Activated CD4-positive, alpha-beta T cell treated with anti-CD3 and anti-CD28 coated beads for 4 hours (primary cell): ENCODE measurements around the gene SAMD3.
"Not testable (repeated sequence)": the region's sequence is repeated elsewhere in the genome, so short reads cannot be mapped to it uniquely, and the experiment has no call there.

Source experiments
- DNase-seq, 2 donors: peaks; one replicate each; pipeline ENCODE4 v3.0.0-alpha.2; 2020

SAMD3 gene

DNA sequence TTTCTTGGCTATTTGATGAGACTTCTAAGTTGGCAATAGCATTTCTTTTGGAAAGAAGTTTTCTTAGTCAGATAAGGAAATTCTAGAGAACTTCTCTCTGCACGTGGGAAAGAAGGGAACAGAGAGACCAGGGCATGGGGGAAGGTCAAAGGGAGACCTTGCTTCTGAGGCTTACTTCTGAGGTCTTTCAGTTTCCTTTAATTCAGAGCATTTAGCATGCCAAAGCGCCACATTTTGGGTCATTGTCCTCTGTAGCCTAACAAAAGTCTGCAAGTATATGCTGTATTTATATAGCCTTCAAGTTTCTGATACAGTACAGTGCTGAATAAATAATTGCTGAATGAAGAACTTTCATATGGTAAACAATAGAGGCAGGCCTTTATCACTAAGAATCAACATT is 95.6 kb downstream of the SAMD3 start:
- DNase-seq = no peak

DNA sequence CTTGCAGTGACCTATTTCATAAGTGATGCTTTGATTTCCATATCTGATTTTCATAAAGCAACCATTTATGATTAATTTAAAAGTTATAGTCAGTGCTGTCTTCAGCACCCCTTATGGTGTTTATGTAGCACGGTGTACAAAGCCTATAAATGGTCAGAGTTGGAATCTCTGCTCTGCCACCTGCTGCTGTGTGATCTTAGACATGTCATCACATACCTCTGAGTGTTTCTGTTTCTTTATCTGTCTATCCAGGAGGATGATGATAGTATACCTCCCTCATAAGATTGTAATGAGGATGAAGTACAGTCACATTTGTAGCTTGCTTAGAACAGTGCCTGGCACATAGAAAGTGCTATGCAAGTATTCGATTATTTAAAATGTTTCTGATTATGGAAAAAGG is 100.5 kb downstream of the SAMD3 start:
- no peak for DNase-seq

DNA sequence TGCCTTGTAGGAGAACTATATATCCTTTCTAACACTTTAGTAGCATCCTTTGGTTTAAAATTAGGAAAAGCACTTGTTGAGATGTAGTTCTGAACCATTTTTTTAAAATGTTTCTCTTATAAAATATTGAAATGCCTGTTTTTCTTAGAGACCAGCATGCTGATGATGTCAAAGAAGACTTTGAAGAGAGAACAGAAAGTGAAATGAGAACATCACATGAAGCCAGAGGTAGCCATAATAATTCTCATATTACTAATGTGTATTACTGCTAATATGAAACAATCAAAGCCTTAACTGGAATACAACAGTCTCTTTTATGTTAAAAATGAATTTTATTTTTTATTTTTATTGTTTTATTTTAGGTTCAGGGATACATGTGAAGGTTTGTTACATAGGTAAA is 102.0 kb downstream of the SAMD3 start:
- no peak for DNase-seq

DNA sequence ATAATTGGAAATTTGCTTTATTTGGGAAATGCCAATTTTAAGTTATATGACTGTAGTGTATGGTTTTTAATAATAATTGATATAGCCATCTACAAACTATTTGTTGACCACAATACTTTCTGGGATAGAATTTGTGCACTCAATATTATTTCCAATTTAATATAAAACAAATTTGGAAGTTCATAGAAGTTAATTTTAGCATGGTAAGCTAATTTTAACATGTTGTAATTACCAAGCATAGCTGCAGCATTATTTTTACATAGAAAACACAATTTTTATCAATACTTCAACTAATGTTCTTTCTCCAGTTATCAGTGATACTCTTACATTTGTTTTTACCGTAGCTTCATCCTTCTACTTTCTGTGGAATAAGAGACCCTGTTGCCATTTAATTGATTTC is 103.5 kb downstream of the SAMD3 start:
- DNase-seq = no peak

DNA sequence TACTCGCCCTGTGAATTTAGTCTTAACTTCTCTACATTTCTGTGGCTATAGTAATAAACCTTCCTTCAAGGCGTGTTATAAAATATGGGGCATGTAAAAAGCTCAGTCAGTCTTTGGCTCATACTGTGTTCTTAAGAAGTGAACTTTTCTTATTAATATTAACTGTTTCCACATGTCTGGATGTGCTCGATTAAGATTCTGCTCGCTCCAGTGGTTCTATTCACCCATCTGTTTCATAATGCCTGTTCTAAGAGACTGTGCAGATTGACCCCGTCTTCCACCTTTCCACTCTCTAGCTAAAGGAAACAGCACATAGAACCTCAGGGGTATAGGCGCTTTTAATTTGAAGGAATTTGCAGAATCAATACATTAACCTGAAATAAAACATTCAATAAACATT is 104.5 kb downstream of the SAMD3 start:
- no peak for DNase-seq

DNA sequence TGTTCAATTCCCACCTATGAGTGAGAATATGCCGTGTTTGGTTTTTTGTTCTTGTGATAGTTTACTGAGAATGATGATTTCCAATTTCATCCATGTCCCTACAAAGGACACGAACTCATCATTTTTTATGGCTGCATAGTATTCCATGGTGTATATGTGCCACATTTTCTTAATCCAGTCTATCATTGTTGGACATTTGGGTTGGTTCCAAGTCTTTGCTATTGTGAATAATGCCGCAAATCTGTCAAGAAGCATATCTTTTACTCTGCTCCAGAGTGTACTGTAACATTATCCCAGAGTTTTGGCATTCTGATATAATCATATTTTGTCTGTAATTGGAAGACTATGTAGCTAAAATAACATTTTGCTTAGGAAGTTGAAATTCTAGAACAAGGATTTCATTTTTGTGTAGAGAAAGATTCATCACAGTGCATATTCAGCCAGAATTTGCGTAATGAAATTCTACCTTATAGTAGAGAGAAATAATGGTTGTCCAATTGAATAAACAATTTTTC is 105.5 kb downstream of the SAMD3 start:
- DNase-seq = not testable (repeated sequence)

DNA sequence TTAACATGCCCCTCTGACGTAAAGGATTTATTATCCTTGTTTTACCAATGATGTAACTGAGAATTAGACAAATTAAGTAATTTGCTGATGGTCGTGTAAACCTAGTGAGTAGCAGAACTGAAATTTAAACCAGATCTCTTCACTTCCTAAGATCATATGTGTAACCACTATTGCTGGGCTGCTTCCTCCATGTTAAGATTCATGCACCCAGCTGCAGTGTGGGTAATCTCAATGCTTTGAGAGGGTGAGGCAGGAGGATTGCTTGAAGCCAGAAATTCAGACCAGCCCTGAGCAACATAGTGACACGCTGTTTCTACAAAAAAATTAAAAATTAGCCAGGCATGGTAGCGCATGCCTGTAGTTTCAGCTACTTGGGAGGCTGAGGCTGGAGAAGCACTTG is 106.5 kb downstream of the SAMD3 start:
- DNase-seq = no peak

DNA sequence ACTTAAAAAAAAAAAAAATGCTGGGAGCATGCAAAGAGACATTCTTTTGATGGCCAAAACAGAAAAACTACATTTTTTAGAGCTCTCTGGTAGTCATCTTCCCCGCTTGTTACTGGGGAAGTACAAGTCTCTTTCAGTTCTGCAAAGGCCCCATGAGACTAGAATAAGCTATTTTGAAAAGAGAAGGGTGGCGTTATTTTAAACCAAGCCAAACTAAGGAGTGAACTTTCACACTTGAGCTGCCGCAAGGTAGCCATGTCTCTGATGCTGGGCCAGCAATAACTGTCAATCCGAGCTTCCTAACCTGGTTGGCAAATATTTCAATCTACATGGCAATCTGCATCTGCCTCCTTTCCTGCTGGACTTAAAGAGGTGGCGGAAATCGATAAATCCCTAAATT is 107.7 kb downstream of the SAMD3 start:
- DNase-seq = no peak

DNA sequence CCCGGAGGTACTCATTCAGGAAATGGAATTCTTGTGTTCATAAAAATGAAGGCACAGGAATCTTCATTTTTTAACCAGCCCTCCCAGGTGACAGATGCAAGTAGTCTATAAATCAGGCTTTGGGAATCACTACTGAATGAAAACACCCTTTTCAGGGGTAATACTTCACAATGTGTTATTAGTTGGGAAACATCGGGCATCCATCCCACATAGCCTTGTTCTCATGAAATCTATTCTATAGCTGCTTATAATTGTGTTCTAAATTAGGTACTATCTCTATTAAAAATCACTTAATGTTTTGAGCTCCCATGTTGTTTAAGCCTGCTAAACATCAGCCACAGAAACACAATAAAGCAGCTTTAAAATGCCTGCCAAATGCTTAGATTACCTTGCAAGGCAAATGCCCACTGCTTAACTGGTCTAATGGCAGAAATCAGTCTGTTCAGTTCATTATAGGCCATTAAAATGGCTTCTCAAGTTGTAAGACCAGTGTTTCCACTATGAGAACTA is 109.5 kb downstream of the SAMD3 start:
- DNase-seq = no peak

DNA sequence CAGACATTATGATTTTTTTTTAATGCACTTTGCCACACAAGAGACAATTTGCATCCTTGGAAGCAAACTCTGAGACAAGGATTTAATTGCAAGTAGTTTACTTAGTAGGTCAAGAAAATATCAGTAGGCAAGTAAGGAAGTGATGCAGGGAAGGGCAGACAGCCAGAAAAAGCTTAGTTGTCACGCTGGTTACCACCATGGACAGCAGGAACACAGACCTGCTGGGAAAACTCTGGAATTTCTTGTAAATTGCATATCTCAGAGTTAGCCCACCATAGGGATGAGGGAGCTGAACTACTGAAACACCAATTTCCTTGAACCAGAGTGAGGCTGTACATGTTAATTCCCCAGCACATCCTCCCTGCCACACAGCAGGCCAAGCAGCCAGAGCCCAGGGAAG is 111.7 kb downstream of the SAMD3 start:
- DNase-seq = no peak

DNA sequence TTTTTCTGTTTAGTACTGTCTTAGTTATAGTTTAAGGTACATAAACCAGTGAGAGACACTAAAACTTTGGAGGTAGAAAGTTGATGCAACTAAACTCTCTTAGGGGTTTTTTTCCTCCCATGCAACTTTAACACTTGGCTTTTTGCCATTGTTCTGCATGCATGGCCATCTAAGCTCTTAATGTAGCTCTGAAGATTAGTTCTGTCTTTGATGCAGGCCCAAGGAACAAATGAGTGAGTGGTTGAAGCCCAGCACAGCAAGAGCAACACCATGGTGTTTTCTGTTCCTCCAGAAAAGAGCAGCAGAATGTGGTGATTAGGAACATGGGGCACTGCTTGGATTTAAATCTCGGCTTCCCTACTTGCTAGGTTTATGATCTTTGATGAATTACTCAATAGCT is 115.0 kb downstream of the SAMD3 start:
- no peak for DNase-seq

DNA sequence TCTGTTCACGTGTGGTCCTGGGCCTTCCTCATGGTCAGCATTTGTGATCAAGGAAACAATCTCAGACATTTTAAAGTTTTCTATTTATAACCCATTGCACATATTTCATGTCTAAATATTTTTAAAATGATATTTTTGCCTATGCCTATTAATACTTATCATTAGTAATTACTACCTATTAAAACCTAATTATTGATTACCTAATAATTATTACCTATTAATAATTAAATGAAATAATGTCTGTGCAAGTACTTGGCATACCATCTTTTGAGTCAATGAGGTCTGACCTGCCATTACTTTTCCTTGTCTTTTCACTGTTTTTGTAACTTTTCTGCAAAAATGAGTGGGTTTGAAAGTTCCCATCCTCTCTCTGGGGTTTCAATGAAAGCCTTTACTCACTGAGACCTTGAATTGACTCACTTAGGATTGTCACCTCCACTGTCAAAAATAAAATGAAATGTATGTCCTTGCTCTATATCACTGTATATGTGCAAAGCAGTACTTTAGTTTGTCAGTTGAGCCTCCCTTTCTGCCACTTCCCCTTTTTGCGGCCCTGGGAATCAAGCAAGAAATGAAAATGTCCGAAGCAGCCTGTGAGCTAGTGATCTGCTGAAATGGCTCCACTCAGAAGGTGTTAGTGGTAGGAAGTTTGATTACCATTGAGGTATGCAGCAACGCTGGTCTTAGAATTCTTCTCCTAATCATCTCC is 116.6 kb downstream of the SAMD3 start:
- DNase-seq = no peak

DNA sequence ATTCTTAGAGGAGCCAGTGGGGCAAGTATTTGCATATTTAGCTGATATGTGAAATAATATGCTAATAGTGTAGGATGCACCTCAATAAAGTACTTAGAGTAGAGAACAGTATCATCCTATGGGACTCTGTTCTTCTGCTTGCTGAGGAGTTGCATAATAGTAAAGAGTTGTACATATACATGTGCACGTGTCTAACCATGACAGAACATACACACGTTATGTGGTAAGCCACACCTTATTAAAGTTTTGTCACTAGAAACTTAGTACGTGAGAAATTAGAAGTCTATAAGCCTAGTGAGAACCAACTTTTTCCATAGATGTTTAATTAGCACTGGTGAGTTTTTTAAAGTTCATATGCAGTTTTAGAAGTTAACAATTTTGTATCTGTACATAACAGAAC is 123.6 kb downstream of the SAMD3 start:
- DNase-seq = no peak

DNA sequence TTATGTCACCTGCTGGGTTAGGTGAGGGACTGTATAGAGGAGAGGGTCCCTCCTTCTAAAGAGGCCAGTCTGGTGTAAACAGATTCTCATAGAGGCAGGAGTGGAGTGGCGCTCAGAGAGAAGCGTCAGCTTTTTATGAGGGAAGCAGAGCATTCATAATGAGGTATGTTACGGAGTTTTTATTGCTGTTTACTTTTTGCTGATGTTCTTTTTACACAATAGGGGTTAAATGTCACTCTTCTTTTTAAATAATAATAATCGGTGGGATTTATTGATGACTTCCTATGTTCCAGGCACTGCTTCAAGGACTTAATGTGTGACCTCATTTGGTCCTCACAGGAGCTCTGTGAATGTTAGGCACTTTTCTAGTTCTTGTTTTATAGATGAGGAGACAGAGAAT is 124.4 kb downstream of the SAMD3 start:
- no peak for DNase-seq
